SJCRH30 (cell line): ENCODE data around the gene GBF1. TPM values are rescaled to one million over a fixed set of nuclear protein-coding genes. Genes with fewer than 3 reads are reported as not detected.

Source experiments
- DNase-seq, 2 experiments: peaks; one replicate each; pipeline ENCODE4 v3.0.0-alpha.2; 2015 to 2020
- H3K27ac ChIP-seq: fragments of 250-450 bp; sonication (Bioruptor Pico); 2 replicates; pipeline ENCODE4 v1.5.1; 2020; ENCODE audit warnings: mild to moderate bottlenecking, moderate library complexity
- H3K27me3 ChIP-seq: fragments of 250-450 bp; sonication (Bioruptor Pico); 2 replicates; pipeline ENCODE4 v1.5.1; 2020; ENCODE audit warnings: mild to moderate bottlenecking, moderate library complexity
- H3K36me3 ChIP-seq: fragments of 250-450 bp; sonication (Bioruptor Pico); 2 replicates; pipeline ENCODE4 v1.5.1; 2020; ENCODE audit warnings: mild to moderate bottlenecking, moderate library complexity
- H3K4me1 ChIP-seq: fragments of 250-450 bp; sonication (Bioruptor Pico); 2 replicates; pipeline ENCODE4 v1.5.1; 2020; ENCODE audit warnings: mild to moderate bottlenecking, moderate library complexity
- H3K4me3 ChIP-seq: fragments of 250-450 bp; sonication (Bioruptor Pico); 2 replicates; pipeline ENCODE4 v1.5.1; 2020; ENCODE audit warnings: mild to moderate bottlenecking, moderate library complexity
- H3K9me3 ChIP-seq: fragments of 250-450 bp; sonication (Bioruptor Pico); replicated peaks from 2 replicates; pipeline ENCODE4 v1.5.1; 2020; ENCODE audit warnings: mild to moderate bottlenecking, moderate library complexity
- total RNA-seq: library from RNA; depleted of rRNA; stranded (reverse); fragments of >200 nt; shearing (Covaris generic); gene quantifications from 2 replicates; pipeline ENCODE4 v1.2.3, GENCODE V29; 2014

The GBF1 gene
- total RNA-seq, 1 experiment from 2014 or later, result 131 TPM

GRCh38 chr10:102408728-102409603, 163.6 kb downstream of the GBF1 start:
- no peaks in the 10 kb centered on the region for H3K9me3 ChIP-seq
- no peaks in the 10 kb centered on the region for H3K36me3 ChIP-seq
- no peak overlapping the region for H3K27ac ChIP-seq
- peaks cover 9% of the 10 kb centered on the region for H3K4me1 ChIP-seq
- DNase-seq, result no peak
- peak overlapping the region; percentile 34 for H3K4me3 ChIP-seq
- H3K27me3 ChIP-seq, result peaks cover 17% of the 10 kb centered on the region

DNA sequence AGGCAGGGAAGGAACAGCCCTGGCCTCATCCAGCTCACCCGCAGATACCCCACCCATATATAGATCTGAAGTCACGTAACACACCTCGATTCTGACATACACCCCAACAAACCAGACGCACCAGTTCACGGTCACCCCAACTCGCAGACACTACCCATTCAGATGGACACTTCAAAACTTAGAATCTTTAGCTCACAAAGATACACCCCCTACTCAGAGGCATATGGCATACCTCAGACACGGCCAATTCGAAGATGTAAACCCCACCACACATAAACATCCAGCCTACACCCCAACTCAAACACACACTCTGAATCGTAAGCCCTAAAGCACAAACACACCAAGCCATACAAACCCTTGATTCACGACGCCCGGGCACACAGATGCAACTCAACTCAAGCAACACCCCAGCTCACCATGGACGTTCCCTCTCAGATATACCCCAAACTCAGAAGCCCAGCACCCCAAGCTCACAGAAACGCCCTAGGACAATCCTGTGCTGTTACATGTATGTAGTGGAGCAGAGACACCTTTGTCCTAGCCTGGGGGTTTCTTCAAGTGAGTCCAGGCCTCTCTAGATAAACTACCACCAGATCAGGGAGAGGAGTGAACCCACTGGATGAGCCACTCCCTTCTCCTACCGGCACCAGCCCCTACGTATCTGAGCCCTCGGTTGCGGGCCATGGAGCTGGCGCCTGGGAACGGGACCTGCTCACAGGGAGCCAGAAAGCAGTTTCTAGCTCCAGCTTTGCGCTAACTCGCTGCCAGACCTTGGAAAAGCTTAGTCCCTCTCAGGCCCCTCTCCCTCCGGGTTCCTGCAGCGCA, 164.5 kb downstream of the GBF1 start:
- H3K9me3 ChIP-seq, result no peaks in the 10 kb centered on the region
- peaks cover 9% of the 10 kb centered on the region for H3K4me1 ChIP-seq
- H3K4me3 ChIP-seq, result no peak overlapping the region
- no peaks in the 10 kb centered on the region for H3K36me3 ChIP-seq
- H3K27ac ChIP-seq, result no peak overlapping the region
- DNase-seq, result no peak
- peaks cover 21% of the 10 kb centered on the region for H3K27me3 ChIP-seq

GRCh38 chr10:102410429-102411073, 165.2 kb downstream of the GBF1 start:
- no peak for DNase-seq
- no peak overlapping the region for H3K27ac ChIP-seq

DNA sequence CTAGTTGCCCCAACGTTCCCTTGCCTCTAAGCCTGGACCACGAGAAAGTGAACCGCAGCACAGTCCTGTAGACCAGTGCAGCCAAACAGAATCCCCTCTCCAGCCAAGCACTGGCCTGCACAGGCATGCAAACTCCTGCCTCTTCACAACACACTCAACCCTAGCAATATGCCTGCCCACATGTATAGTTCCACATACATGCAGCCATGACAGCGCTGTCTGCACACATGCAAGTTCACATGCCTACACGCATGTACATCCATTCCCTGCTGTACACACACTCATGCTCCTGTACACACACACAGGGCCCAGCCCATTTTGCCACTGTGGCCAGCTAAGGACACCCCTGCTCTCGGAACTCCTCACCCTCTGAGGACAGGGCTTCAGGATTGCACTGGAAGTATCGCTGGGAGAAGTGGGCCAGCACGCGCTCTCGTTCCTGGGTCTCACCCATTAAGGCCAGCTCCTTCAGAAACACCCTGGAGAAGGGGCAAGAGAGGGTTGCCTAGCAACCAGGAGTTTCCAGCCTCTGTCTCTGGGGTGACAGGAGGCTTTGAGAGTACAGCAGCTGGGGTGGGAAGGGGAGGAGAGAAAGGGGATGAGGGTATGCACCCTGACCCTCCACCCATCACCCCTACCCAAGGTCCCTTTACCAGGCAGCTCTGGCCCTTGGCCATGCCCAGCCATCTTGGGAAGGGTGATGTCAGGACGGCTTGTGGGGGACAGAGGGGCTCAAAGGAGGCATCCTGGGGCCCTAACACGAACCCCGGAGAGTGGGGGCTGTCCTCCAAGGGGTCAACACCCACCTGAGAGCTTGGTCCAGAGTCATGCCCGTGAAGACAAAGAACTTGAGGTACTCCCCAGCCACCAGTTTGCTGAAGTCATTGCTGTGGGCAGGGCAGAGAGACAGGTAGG, 166.3 kb downstream of the GBF1 start:
- H3K4me3 ChIP-seq, result no peak overlapping the region
- H3K27me3 ChIP-seq, result peaks cover 25% of the 10 kb centered on the region
- H3K27ac ChIP-seq, result no peak overlapping the region
- no peaks in the 10 kb centered on the region for H3K9me3 ChIP-seq
- peaks cover 9% of the 10 kb centered on the region for H3K4me1 ChIP-seq
- no peaks in the 10 kb centered on the region for H3K36me3 ChIP-seq
- DNase-seq, result no peak

More at GRCh38 chr10:102410429-102411073, 165.2 kb downstream of the GBF1 start:
- Histone ChIP-seq H3K9me3 (no peaks in the 10 kb centered on the region), H3K36me3 (no peaks in the 10 kb centered on the region), H3K4me3 (no peak overlapping the region), H3K27me3 (peaks cover 25% of the 10 kb centered on the region), H3K4me1 (peaks cover 9% of the 10 kb centered on the region)

DNA sequence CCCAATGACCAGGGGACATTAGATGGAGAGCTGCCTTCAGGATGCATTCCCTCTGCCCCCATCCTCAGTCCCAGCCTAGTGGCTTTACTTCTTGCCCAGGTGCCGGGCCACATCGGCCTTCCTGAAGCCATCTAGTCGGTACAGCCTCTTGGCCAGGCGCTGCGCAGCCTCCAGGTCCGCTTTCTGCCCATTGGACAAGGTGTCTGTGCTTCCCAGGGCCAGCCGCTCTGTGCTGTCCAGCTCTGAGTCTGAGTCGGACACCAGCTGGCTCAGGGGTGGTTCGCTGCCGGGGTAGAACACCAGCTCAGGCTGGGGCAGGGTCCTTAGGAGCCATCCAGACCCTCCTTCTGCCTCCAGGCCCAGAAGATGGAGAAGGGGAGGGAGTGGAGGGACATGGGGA, 167.0 kb downstream of the GBF1 start:
- Histone ChIP-seq H3K36me3 (no peaks in the 10 kb centered on the region), H3K27ac (no peak overlapping the region), H3K9me3 (no peaks in the 10 kb centered on the region), H3K4me1 (peaks cover 9% of the 10 kb centered on the region), H3K27me3 (peaks cover 25% of the 10 kb centered on the region), H3K4me3 (no peak overlapping the region)
- DNase-seq, result no peak

DNA sequence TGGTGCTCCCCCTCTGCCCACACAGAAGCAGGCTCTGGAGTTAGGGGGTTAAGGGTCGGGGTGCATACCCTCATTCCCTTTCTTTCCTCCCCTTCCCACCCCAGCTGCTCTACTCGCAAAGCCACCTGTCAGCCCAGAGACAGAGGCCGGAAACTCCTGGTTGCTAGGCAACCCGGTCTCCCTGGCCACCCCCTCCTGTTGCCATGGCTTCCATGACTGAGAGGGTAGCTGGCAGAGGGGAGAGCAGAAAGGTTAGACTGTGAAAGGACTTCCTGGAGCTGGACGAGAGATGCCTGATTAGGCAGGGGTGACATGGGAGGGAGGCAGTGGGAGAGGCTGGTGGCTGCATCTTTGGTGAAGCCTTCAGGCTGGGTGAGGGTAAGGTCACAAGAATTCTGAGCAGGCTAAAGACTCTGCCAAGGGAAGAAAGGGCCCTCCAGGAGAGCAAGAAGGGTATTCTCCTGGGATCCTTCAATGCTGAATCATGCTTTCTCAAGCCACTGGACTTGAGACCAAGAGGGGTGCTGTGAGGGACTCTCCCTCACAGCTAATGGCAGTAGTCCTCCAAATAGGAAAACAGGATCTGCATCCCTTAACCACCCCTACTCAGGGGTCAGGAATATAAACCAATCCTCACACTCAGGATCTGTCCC, 167.8 kb downstream of the GBF1 start:
- no peak overlapping the region for H3K4me3 ChIP-seq
- peaks cover 9% of the 10 kb centered on the region for H3K4me1 ChIP-seq
- H3K27ac ChIP-seq, result no peak overlapping the region
- H3K36me3 ChIP-seq, result no peaks in the 10 kb centered on the region
- H3K27me3 ChIP-seq, result peaks cover 21% of the 10 kb centered on the region
- peak; percentile 82 for DNase-seq
- no peaks in the 10 kb centered on the region for H3K9me3 ChIP-seq

GRCh38 chr10:102413806-102414561, 168.7 kb downstream of the GBF1 start:
- no peaks in the 10 kb centered on the region for H3K9me3 ChIP-seq
- no peak overlapping the region for H3K4me3 ChIP-seq
- no peak for DNase-seq
- peaks cover 21% of the 10 kb centered on the region for H3K27me3 ChIP-seq
- no peak overlapping the region for H3K27ac ChIP-seq
- no peaks in the 10 kb centered on the region for H3K36me3 ChIP-seq
- H3K4me1 ChIP-seq, result peaks cover 9% of the 10 kb centered on the region

GRCh38 chr10:102414749-102415148, 169.4 kb downstream of the GBF1 start:
- Histone ChIP-seq H3K9me3 (no peaks in the 10 kb centered on the region), H3K27ac (no peak overlapping the region), H3K27me3 (peaks cover 21% of the 10 kb centered on the region), H3K4me3 (no peak overlapping the region), H3K36me3 (no peaks in the 10 kb centered on the region), H3K4me1 (peaks cover 9% of the 10 kb centered on the region)
- DNase-seq, result no peak

GRCh38 chr10:102416283-102416682, 171.0 kb downstream of the GBF1 start:
- no peak for DNase-seq
- Histone ChIP-seq H3K4me3 (no peak overlapping the region), H3K27ac (no peak overlapping the region), H3K27me3 (peaks cover 21% of the 10 kb centered on the region), H3K4me1 (peaks cover 9% of the 10 kb centered on the region), H3K9me3 (no peaks in the 10 kb centered on the region), H3K36me3 (no peaks in the 10 kb centered on the region)

GRCh38 chr10:102416695-102417094, 171.4 kb downstream of the GBF1 start:
- no peak for DNase-seq
- H3K36me3 ChIP-seq, result no peaks in the 10 kb centered on the region
- H3K27ac ChIP-seq, result no peak overlapping the region
- no peak overlapping the region for H3K4me3 ChIP-seq
- no peaks in the 10 kb centered on the region for H3K9me3 ChIP-seq
- peaks cover 9% of the 10 kb centered on the region for H3K4me1 ChIP-seq
- H3K27me3 ChIP-seq, result peaks cover 21% of the 10 kb centered on the region

DNA sequence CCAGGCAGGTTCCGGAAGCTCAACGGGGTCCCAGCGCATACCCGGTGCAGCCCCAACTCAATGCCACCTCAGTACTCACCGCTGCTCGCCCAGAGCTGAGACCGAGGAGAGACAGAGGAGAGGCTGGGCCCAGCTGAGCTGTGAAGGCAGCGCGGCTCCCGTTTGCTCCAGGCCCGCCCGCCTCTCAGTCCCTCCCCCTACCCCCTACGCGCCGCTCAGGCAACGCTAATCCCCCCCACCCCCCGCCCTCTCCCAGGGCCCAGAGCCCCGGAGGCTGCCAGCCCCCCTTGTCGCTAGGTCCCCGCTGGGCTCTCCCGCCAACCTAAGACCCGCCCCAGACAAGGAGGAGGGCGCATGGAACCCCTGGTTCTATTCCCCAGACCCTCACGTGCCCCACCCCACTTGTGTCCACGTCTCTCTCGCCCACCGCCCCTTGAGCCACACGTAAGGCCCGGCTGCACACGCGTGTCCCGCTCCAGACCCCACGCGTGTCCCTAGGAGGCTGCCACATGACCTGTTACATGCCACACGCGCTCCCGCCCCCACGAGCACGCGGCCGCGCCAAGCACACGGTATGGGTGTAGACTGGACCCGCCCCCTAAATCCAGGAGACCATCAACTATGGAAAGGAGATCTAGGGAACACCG, 173.4 kb downstream of the GBF1 start, which contains the start of gene PSD:
TSS of gene PSD (minus strand) at position 164 of the 647 bp plus-strand sequence. CDS start 1,747 bp downstream, outside the sequence.
- Histone ChIP-seq H3K27ac (no peak within 1 kb of the TSS), H3K36me3 (no peaks in the 10 kb centered on the region), H3K4me1 (no peaks in the 10 kb centered on the region; the same call in 1 of the 2 replicates), H3K4me3 (peak within 1 kb of the TSS; percentile 71), H3K27me3 (peaks cover 11% of the 10 kb centered on the region), H3K9me3 (no peaks in the 10 kb centered on the region)
- no peak for DNase-seq

DNA sequence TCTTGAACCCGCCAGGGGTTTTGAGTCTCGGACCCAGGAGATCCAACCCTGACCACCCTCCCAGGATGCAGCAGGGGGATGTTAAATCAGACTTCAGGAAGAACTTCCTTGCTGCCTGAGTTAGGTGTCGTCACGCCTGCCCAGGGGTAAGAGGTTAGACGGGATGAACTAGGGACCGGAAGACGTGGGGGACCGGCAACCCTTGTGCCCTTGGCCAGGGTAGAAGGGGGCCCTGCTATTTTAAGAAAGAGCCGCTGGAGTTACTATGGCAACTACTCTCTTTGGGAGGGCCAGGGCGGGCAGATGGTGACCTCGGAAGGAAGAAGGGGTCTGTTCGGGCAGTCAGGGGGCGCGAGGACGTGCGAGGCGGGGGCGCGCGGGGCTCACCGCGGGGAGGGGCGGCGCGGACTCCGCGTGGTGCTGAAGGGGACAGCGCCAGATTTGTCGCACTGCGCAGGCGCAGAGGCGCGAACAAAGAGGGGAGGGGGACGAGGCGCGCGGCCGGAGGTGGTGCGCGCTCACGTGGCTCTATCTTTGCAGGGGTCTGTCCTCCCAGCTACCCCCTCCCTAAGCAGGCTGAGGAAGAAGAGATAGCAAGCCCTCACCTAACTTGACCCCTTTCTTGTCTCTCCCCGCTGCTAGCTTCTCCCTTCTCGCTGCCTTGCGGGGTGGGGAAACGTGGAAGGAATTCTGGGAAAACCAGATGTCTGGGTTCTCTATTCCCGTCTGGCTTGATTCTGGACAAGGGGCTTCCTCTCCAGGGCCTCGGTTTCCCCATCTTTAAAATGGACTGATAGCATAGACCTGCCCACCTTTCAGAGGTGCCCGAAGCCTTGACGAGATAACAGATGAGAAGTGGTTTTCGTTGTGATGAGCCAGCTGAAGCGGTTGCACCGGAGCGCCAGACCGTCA, 174.2 kb downstream of the GBF1 start:
- H3K9me3 ChIP-seq, result no peaks in the 10 kb centered on the region
- peak overlapping the region; percentile 71 for H3K4me3 ChIP-seq
- H3K27me3 ChIP-seq, result peaks cover 5% of the 10 kb centered on the region
- DNase-seq, result peak; percentile 79 to 88
- no peak overlapping the region for H3K27ac ChIP-seq
- no peaks in the 10 kb centered on the region for H3K36me3 ChIP-seq
- H3K4me1 ChIP-seq, result no peaks in the 10 kb centered on the region; the same call in 1 of the 2 replicates
